Keratinocyte (primary cell): ENCODE data around the gene ACTR5. TPM values are rescaled to one million over a fixed set of nuclear protein-coding genes. Genes with fewer than 3 reads are reported as not detected.
A peak's percentile ranks its signal among the peaks of the same experiment; 100 is the strongest.

ENCODE experiments used
- DNase-seq: peaks from one replicate; pipeline ENCODE4 v3.0.0-alpha.2; 2011; ENCODE audit warnings: low read depth, missing footprints, low spot score
- FAIRE-seq: peaks from 2 replicates; lab custom pipeline; 2011; peaks lifted over from hg19 to GRCh38; lab: Jason Lieb, UNC
- H2AFZ ChIP-seq: 2 replicates; pipeline ENCODE4 v1.6.0; 2012; ENCODE audit warnings: low read length, control low read depth, inconsistent platforms; ENCODE audit not compliant: control insufficient read depth
- H3K27ac ChIP-seq: 2 replicates; pipeline ENCODE4 v1.5.1; 2011; ENCODE audit warnings: low read length; ENCODE audit not compliant: control insufficient read depth, insufficient read depth
- H3K27me3 ChIP-seq: 3 replicates; pipeline ENCODE4 v1.6.0; 2011; ENCODE audit warnings: low read length; ENCODE audit not compliant: control insufficient read depth, insufficient read depth; ENCODE audit errors: extremely low read depth
- H3K36me3 ChIP-seq, 2 experiments: 2 replicates in 1 of 2; 3 replicates in 1 of 2; pipeline ENCODE4 v1.5.1; 2011; ENCODE audit warnings: low read length in 2 of 2, mild to moderate bottlenecking in 1 of 2; ENCODE audit not compliant: control insufficient read depth in 2 of 2, insufficient read depth in 2 of 2; ENCODE audit errors: extremely low read depth in 1 of 2
- H3K4me1 ChIP-seq: 3 replicates; pipeline ENCODE4 v1.5.1; 2011; ENCODE audit warnings: low read length; ENCODE audit not compliant: control insufficient read depth, insufficient read depth; ENCODE audit errors: extremely low read depth
- H3K4me2 ChIP-seq: 3 replicates; pipeline ENCODE4 v1.6.0; 2011; ENCODE audit warnings: low read depth, low read length; ENCODE audit not compliant: control insufficient read depth, insufficient read depth; ENCODE audit errors: extremely low read depth
- H3K4me3 ChIP-seq, 3 experiments: fragments of 200-600 bp in 1 of 3; sonication (generic) in 1 of 3; 2 replicates in 2 of 3; 3 replicates in 1 of 3; pipeline ENCODE4 v1.5.1; 2011 to 2016; ENCODE audit warnings: low read length in 3 of 3, mild to moderate bottlenecking in 3 of 3, control low read depth in 2 of 3, inconsistent platforms in 1 of 3, low read depth in 1 of 3, mixed read lengths in 1 of 3, mixed run types in 1 of 3, moderate library complexity in 1 of 3; ENCODE audit not compliant: control insufficient read depth in 2 of 3, insufficient read depth in 2 of 3; ENCODE audit errors: extremely low read depth in 1 of 3
- H3K79me2 ChIP-seq: 2 replicates; pipeline ENCODE4 v1.6.0; 2012; ENCODE audit warnings: low read length; ENCODE audit not compliant: control insufficient read depth, insufficient read depth
- H3K9ac ChIP-seq: 3 replicates; pipeline ENCODE4 v1.6.0; 2011; ENCODE audit warnings: low read length; ENCODE audit not compliant: control insufficient read depth, insufficient read depth; ENCODE audit errors: extremely low read depth
- H3K9me1 ChIP-seq: 3 replicates; pipeline ENCODE4 v1.6.0; 2011; ENCODE audit warnings: low read length; ENCODE audit not compliant: control insufficient read depth, insufficient read depth; ENCODE audit errors: extremely low read depth
- H3K9me3 ChIP-seq: 2 replicates; pipeline ENCODE4 v1.5.1; 2012; ENCODE audit warnings: low read depth, low read length; ENCODE audit not compliant: control insufficient read depth
- H4K20me1 ChIP-seq: 3 replicates; pipeline ENCODE4 v1.6.0; 2011; ENCODE audit warnings: low read length; ENCODE audit not compliant: control insufficient read depth, insufficient read depth; ENCODE audit errors: extremely low read depth
- EZH2 ChIP-seq: IDR thresholded peaks from one replicate; pipeline ENCODE4 v1.6.1; 2012; ENCODE audit warnings: inconsistent platforms, mild to moderate bottlenecking, low read length, moderate library complexity
- dilution Hi-C: fragments of 300-500 bp; cut with MboI; formaldehyde crosslinking; loops from one replicate; pipeline ENCODE4 v1.7.0; 2020; ENCODE audit warnings: low sequenced_read_pairs; ENCODE audit not compliant: extremely low pct_ligation_motif_present
- polyA plus RNA-seq, 5 experiments: library from polyadenylated mRNA; depleted of rRNA in 3 of 5; stranded (reverse) in 3 of 5; stranded (forward) in 1 of 5; unstranded in 1 of 5; fragments of >200 nt; gene quantifications; 1 replicate in 1 of 5; 2 replicates in 3 of 5; 3 replicates in 1 of 5; pipeline versions ENCODE4 v1.2.1 to v1.2.3, GENCODE V29; 2011 to 2012; ENCODE audit warnings: missing spikeins in 2 of 5, low read depth in 1 of 5, low replicate concordance in 1 of 5
- TF ChIP-seq, protein P1 (sequence below), 3 experiments: IDR thresholded peaks in 1 of 3; conservative IDR thresholded peaks in 1 of 3; optimal IDR thresholded peaks in 1 of 3; 2 replicates in 2 of 3; 3 replicates in 1 of 3; pipeline versions ENCODE3 to v1.5.1; 2011; ENCODE audit warnings: low read length in 3 of 3, mild to moderate bottlenecking in 3 of 3, moderate library complexity in 2 of 3, control low read depth in 1 of 3, inconsistent platforms in 1 of 3; ENCODE audit not compliant: insufficient read depth in 2 of 3; ENCODE audit errors: extremely low read depth in 1 of 3

ACTR5 gene
- polyA plus RNA-seq, 1 donor (not counting 4 experiments of a cell fraction or from before 2014, with no cell fraction given) = 9.7 TPM

DNA sequence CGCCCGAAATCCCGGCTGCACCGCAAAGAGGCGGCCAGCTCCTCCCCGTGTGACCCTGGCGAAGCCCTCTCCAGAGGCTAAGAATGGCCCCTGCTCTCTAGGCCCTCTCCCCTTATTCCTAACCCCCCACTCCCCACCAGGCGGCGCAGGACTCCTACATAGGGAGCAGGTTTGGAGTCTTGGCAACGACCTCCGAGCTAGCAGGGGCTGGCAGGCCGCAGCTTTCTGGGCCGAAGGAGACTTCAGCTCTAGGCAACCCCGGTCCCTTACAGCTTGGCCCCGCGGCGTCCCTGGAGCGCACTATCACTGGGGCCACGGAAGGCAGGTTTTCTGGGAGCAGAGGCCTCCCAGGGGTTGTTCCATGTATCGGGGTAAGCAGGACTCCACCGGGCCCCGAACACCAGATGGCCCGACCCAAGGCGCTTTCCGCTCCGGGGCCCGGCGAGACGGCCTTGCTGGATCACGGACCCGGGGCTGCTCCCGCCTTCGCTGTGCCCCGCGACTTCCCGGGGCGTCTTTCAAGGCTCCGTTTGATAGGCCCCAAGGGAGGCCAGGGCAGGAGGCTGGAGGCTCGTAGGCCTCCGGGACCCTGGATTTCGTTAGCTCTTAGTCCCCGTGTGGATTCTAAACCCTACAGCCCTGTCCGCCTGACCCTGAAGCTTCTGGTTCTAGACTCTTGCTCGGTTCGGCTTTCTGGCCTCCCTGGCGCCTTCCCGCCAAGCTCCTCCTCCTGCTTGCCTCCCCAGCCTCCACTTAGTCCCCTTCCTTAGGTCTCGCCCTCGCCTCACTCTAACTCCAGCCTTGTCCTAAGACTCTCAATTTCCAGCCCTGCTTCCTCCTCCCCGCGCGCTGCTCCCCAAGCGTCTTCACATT lies 22.1 kb upstream of the ACTR5 start:
- Histone ChIP-seq H3K9ac (no peak overlapping the region), H3K27ac (no peak overlapping the region), H4K20me1 (peaks cover 11% of the 10 kb centered on the region), H3K36me3 (no peaks in the 10 kb centered on the region), H3K79me2 (no peaks in the 10 kb centered on the region), H3K9me1 (no peaks in the 10 kb centered on the region), H3K4me1 (peaks cover 13% of the 10 kb centered on the region), H3K9me3 (peaks cover 2% of the 10 kb centered on the region), H3K4me3 (no peak overlapping the region), H3K4me2 (no peak overlapping the region), H3K27me3 (peaks cover 99% of the 10 kb centered on the region), H2AFZ (no peak overlapping the region)
- DNase-seq (no peak), FAIRE-seq (no peak)
- TF ChIP-seq, protein P1, sequence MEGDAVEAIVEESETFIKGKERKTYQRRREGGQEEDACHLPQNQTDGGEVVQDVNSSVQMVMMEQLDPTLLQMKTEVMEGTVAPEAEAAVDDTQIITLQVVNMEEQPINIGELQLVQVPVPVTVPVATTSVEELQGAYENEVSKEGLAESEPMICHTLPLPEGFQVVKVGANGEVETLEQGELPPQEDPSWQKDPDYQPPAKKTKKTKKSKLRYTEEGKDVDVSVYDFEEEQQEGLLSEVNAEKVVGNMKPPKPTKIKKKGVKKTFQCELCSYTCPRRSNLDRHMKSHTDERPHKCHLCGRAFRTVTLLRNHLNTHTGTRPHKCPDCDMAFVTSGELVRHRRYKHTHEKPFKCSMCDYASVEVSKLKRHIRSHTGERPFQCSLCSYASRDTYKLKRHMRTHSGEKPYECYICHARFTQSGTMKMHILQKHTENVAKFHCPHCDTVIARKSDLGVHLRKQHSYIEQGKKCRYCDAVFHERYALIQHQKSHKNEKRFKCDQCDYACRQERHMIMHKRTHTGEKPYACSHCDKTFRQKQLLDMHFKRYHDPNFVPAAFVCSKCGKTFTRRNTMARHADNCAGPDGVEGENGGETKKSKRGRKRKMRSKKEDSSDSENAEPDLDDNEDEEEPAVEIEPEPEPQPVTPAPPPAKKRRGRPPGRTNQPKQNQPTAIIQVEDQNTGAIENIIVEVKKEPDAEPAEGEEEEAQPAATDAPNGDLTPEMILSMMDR (optimal IDR thresholded peaks at IDR 0.05 in 1 of 3, IDR thresholded peaks at IDR 0.05 in 1 of 3, conservative IDR thresholded peaks at IDR 0.05 in 1 of 3; ENCODE audit: extremely low read depth in 1 of 3, insufficient read depth in 2 of 3, low read length in 3 of 3) = peak; percentile 32 to 55 (median 42)
- peak; percentile 67 for TF ChIP-seq EZH2
- dilution Hi-C loops = no loop called here

DNA sequence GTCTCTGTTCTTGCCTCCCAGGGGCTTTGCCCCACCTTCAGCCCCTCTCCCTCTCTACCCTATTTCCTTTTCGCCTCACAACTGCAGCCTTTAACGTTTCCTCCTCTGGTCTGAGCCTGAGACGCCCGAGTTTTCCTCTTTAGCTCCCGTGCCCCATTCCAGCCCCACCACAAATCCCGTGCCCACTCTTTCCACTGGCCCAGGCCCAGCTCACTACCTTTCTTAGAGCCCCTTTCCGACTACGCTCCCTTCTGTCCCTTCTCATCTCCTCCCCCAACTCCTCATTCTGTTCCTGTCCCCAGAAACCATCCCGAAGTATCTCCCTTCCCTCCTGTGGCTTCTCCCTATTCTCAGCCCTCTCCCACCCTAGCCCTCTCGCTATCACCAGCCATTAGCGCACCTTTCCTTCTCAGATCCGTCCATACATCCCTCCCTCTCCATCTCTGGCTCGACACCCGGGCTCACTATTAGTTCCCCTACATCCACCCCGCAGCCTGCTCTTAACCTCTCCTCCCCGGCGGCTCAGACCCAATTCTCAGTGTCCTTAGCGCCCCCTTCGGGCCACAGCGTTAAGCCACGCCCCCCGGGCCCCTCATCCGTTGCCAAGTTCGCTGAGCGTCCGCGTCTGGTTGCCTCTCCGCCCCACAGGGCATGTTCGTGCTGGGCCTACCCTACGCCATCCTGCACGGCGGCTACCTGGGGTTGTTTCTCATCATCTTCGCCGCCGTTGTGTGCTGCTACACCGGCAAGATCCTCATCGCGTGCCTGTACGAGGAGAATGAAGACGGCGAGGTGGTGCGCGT lies 21.3 kb upstream of the ACTR5 start:
- H3K4me3 ChIP-seq = no peak overlapping the region
- no peak for TF ChIP-seq EZH2
- TF ChIP-seq, protein P1 (optimal IDR thresholded peaks at IDR 0.05 in 1 of 3, IDR thresholded peaks at IDR 0.05 in 1 of 3, conservative IDR thresholded peaks at IDR 0.05 in 1 of 3; ENCODE audit: extremely low read depth in 1 of 3, insufficient read depth in 2 of 3, low read length in 3 of 3) = peak in 2 of 3 experiments; percentile 16 to 43
- H4K20me1 ChIP-seq = peaks cover 11% of the 10 kb centered on the region
- FAIRE-seq (no peak), DNase-seq (no peak)
- dilution Hi-C loops = no loop called here
- H3K4me1 ChIP-seq = peaks cover 17% of the 10 kb centered on the region
- no peaks in the 10 kb centered on the region for H3K36me3 ChIP-seq
- H2AFZ ChIP-seq = no peak overlapping the region
- peaks cover 2% of the 10 kb centered on the region for H3K9me3 ChIP-seq
- no peak overlapping the region for H3K4me2 ChIP-seq
- H3K9ac ChIP-seq = no peak overlapping the region
- no peaks in the 10 kb centered on the region for H3K79me2 ChIP-seq
- H3K27me3 ChIP-seq = peaks cover 94% of the 10 kb centered on the region
- no peaks in the 10 kb centered on the region for H3K9me1 ChIP-seq
- H3K27ac ChIP-seq = no peak overlapping the region
